ENCODE measurements around the gene EDARADD. TPM values are rescaled to one million over a fixed set of nuclear protein-coding genes. Genes with fewer than 3 reads are reported as not detected.

EDARADD gene
- total and polyA plus RNA-seq, 2 of the 8 experiments (the other 6 are each of a cell fraction or from before 2014, with no cell fraction given): 3.4 to 6.1 TPM

DNA sequence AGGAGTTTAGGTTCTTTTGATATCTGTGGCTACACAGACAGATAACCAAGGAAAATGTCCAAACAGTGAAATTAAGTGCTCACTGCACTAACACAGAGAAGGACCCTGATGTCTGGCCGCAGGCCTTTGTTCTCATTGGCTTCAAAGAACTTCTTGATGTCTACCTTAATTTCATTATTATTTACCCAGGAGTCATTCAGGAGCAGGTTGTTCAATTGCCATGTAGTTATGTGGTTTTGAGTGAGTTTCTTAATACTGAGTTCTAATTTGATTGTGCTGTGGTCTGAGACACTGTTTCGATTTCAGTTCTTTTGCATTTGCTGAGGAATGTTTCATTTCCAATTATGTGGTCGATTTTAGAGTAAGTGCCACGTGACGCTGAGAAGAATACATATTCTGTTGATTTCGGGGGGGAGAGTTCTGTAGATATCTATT is 114.5 kb downstream of the EDARADD start (continued):
- TF ChIP-seq SUZ12 (IDR thresholded peaks at IDR 0.05; ENCODE audit: low read length) (no peak), TBP (IDR thresholded peaks at IDR 0.05; ENCODE audit: low read depth, low read length) (no peak), CHD1 (IDR thresholded peaks at IDR 0.05; ENCODE audit: low read depth, low read length) (no peak)
